HEK293T (cell line): ENCODE data around the gene GALT.

ENCODE experiments used
- ARNT ChIP-seq: fragments of 450-650 bp; IDR thresholded peaks from 2 replicates; pipeline ENCODE4 v1.6.1; 2017; ENCODE audit warnings: mild to moderate bottlenecking
- BHLHE40 ChIP-seq: fragments of 450-650 bp; IDR thresholded peaks from 2 replicates; pipeline ENCODE4 v1.6.1; 2016; ENCODE audit warnings: mild to moderate bottlenecking, moderate library complexity, borderline replicate concordance
- CTBP1 ChIP-seq: fragments of 450-650 bp; IDR thresholded peaks from 2 replicates; pipeline ENCODE4 v1.6.1; 2016; ENCODE audit warnings: borderline replicate concordance
- ELF4 ChIP-seq: fragments of 450-650 bp; IDR thresholded peaks from 2 replicates; pipeline ENCODE4 v1.6.1; 2017; ENCODE audit warnings: antibody characterized with exemption
- FOXA1 ChIP-seq: fragments of 450-650 bp; IDR thresholded peaks from 2 replicates; pipeline ENCODE4 v1.6.1; 2016; ENCODE audit warnings: mild to moderate bottlenecking
- FOXK2 ChIP-seq: fragments of 450-650 bp; IDR thresholded peaks from 2 replicates; pipeline ENCODE4 v1.6.1; 2016; ENCODE audit warnings: mild to moderate bottlenecking
- FOXM1 ChIP-seq: fragments of 450-650 bp; IDR thresholded peaks from 2 replicates; pipeline ENCODE4 v1.6.1; 2017; ENCODE audit warnings: mild to moderate bottlenecking, borderline replicate concordance
- HDGF ChIP-seq: fragments of 450-650 bp; IDR thresholded peaks from 2 replicates; pipeline ENCODE4 v1.6.1; 2017; ENCODE audit warnings: antibody characterized with exemption, borderline replicate concordance
- L3MBTL2 ChIP-seq: fragments of 450-650 bp; conservative IDR thresholded peaks from 2 replicates; pipeline ENCODE4 v1.6.1; 2016; ENCODE audit warnings: mild to moderate bottlenecking
- PKNOX1 ChIP-seq: fragments of 450-650 bp; IDR thresholded peaks from 2 replicates; pipeline ENCODE4 v1.6.1; 2016
- SP1 ChIP-seq: fragments of 450-650 bp; IDR thresholded peaks from 2 replicates; pipeline ENCODE4 v1.6.1; 2017
- SUZ12 ChIP-seq: fragments of 450-650 bp; IDR thresholded peaks from 2 replicates; pipeline ENCODE4 v1.6.1; 2016; ENCODE audit warnings: mild to moderate bottlenecking
- TARDBP ChIP-seq: fragments of 450-650 bp; IDR thresholded peaks from 2 replicates; pipeline ENCODE4 v1.6.1; 2016
- ZNF384 ChIP-seq: fragments of 450-650 bp; IDR thresholded peaks from 2 replicates; pipeline ENCODE4 v1.6.1; 2016

DNA sequence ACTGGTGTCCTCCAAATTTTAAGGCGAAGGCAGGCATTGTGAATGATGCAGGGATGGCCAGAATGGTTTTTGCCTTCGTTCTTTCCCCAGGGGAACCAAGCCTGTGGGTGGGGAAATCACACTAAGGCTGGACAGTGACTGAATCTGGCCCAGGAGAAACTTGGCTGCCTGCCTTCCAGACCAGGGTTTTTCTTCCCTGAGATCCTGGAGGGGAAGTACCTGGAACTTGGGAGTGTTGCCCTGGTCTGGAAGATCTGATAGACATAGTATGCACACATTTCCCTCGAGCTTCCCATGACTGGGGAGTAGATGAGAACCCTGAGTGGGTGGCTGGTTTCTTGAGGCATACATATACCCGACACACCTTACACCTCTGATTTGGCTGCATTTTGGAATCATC, 4.8 kb downstream of the GALT start:
- TF ChIP-seq TARDBP (no peak), SP1 (no peak), BHLHE40 (no peak), PKNOX1 (no peak), SUZ12 (no peak), ZNF384 (no peak), ELF4 (no peak), FOXA1 (no peak), FOXM1 (no peak), ARNT (no peak), L3MBTL2 (no peak), CTBP1 (no peak), FOXK2 (no peak), HDGF (no peak)
